ENCODE measurements around the gene SERPINA4. TPM values are rescaled to one million over a fixed set of nuclear protein-coding genes. Genes with fewer than 3 reads are reported as not detected.
A peak's percentile ranks its signal among the peaks of the same experiment; 100 is the strongest.

Gene SERPINA4
- total and polyA plus RNA-seq, 2 of the 13 experiments (the other 11 are each of a cell fraction or from before 2014, with no cell fraction given): 39.1 to 57.8 TPM

- TF ChIP-seq, protein P1, sequence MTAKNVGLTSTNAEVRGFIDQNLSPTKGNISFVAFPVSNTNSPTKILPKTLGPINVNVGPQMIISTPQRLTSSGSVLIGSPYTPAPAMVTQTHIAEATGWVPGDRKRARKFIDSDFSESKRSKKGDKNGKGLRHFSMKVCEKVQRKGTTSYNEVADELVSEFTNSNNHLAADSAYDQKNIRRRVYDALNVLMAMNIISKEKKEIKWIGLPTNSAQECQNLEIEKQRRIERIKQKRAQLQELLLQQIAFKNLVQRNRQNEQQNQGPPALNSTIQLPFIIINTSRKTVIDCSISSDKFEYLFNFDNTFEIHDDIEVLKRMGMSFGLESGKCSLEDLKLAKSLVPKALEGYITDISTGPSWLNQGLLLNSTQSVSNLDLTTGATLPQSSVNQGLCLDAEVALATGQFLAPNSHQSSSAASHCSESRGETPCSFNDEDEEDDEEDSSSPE (CRISPR knock-in tag; IDR thresholded peaks at IDR 0.05): no peak; the same call in 1 of the 2 replicates
- TF ChIP-seq ZNF44 (CRISPR knock-in tag; IDR thresholded peaks at IDR 0.05): 0 out of 2 replicates have a peak, but pooled peaks have one; percentile 44
- TF ChIP-seq PRDM10 (CRISPR knock-in tag; IDR thresholded peaks at IDR 0.05; ENCODE audit: low read depth): peak; percentile 67
- no peak for TF ChIP-seq ZNF775 (CRISPR knock-in tag; IDR thresholded peaks at IDR 0.05; ENCODE audit: borderline replicate concordance)
- no peak for TF ChIP-seq ZFP36L2 (CRISPR knock-in tag; IDR thresholded peaks at IDR 0.05)
- peak; percentile 100 for TF ChIP-seq ATF3 (CRISPR knock-in tag; IDR thresholded peaks at IDR 0.05)
- TF ChIP-seq RBM22 (optimal IDR thresholded peaks at IDR 0.05; ENCODE audit: low read length): no peak
- TF ChIP-seq ZNF136 (CRISPR knock-in tag; IDR thresholded peaks at IDR 0.05; ENCODE audit: low read depth): 0 out of 2 replicates have a peak, but pooled peaks have one; percentile 68
- TF ChIP-seq, protein P2, sequence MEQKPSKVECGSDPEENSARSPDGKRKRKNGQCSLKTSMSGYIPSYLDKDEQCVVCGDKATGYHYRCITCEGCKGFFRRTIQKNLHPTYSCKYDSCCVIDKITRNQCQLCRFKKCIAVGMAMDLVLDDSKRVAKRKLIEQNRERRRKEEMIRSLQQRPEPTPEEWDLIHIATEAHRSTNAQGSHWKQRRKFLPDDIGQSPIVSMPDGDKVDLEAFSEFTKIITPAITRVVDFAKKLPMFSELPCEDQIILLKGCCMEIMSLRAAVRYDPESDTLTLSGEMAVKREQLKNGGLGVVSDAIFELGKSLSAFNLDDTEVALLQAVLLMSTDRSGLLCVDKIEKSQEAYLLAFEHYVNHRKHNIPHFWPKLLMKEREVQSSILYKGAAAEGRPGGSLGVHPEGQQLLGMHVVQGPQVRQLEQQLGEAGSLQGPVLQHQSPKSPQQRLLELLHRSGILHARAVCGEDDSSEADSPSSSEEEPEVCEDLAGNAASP (CRISPR knock-in tag; IDR thresholded peaks at IDR 0.05; ENCODE audit: borderline replicate concordance): peak; percentile 95
- TF ChIP-seq AGO1 (IDR thresholded peaks at IDR 0.05; ENCODE audit: low read depth, low read length, poor library complexity, severe bottlenecking): no peak
- TF ChIP-seq PAXIP1 (CRISPR knock-in tag; conservative IDR thresholded peaks at IDR 0.05): peak; percentile 93
- TF ChIP-seq ZKSCAN1 (IDR thresholded peaks at IDR 0.05; ENCODE audit: low read length): no peak
- TF ChIP-seq ZNF382 (CRISPR knock-in tag; IDR thresholded peaks at IDR 0.05; ENCODE audit: borderline replicate concordance): no peak
- peak; percentile 61; the same call in 1 of the 2 replicates for TF ChIP-seq HOXA5 (CRISPR knock-in tag; IDR thresholded peaks at IDR 0.05)
- TF ChIP-seq ZNF263 (CRISPR knock-in tag; IDR thresholded peaks at IDR 0.05): peak; percentile 47; the same call in 1 of the 2 replicates
- no peak for TF ChIP-seq HNRNPLL (IDR thresholded peaks at IDR 0.05; ENCODE audit: low read depth, low read length, poor library complexity, severe bottlenecking)
- TF ChIP-seq SRY (CRISPR knock-in tag; IDR thresholded peaks at IDR 0.05): 0 out of 2 replicates have a peak, but pooled peaks have one; percentile 83
- TF ChIP-seq JUNB (CRISPR knock-in tag; IDR thresholded peaks at IDR 0.05; ENCODE audit: borderline replicate concordance): peak; percentile 89; the same call in 1 of the 2 replicates
Observed at GRCh38 chr14:94598816-94599655, 37.8 kb downstream of the SERPINA4 start (continued).

Data from HepG2 (cell line).